ENCODE results near the gene NBAS. TPM values are rescaled to one million over a fixed set of nuclear protein-coding genes. Genes with fewer than 3 reads are reported as not detected.
"Not testable (repeated sequence)": the region's sequence is repeated elsewhere in the genome, so short reads cannot be mapped to it uniquely, and the experiment has no call there.

Gene NBAS
- polyA plus RNA-seq, 1 donor: 67.3 TPM

- no peak for DNase-seq
Measured at GRCh38 chr2:15415748-15416147, 145.4 kb downstream of the NBAS start.

DNA sequence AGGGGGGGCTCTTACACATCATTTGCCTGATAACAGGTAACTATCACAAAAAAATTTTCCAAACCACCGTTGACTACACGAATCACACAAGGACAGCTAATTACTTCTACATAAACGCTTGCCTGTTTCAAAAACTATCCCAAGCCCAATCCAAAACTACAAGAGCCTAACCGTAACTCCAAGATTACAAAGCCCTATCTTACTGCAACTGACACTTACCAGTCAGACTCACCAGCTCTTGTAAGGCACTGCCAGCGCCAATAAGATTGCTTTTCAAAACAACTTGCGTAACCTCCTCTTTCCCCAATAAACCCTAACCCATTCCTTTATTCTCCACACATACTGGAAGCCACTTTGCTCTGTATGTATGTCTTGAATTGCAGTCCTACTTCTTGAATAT is 148.4 kb downstream of the NBAS start:
- DNase-seq: no peak

DNA sequence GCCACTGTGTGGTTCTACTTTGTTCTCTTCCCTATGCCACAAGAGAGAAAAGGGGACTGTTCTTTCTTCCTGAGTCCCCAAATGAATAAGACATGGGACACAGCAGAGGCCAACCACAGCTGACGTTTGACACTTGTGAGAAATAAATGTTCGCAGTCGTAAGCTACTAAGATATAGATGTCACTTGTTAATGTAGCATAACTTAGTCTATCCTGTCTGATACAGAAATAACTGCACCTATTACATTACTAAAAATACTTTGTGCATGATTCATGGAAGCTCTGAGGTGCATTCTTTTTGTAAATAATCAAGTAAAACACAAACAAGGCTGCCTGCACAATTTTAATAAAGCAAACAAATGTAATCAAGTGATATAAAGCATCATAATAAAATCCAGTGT is 148.8 kb downstream of the NBAS start:
- DNase-seq: no peak

DNA sequence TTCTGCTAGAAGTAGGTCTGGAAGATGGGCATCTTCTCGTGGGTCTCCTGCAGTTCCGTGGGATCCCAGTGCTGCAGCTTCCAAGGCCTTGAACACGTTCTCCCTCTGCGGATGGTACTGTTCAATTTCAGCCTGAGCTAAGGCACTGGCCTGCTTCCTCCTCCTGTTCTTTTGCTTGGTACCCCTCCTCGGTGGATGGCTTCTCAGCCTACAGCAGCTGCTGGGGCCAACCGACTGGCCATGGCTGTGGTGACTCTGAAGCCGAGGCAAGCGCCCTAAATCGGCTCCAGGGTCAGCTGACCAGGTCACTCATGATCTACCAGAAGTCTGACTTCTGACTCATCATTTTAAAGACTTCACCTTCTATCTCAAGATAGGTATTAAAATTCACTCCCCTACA is 150.2 kb downstream of the NBAS start:
- no peak for DNase-seq

DNA sequence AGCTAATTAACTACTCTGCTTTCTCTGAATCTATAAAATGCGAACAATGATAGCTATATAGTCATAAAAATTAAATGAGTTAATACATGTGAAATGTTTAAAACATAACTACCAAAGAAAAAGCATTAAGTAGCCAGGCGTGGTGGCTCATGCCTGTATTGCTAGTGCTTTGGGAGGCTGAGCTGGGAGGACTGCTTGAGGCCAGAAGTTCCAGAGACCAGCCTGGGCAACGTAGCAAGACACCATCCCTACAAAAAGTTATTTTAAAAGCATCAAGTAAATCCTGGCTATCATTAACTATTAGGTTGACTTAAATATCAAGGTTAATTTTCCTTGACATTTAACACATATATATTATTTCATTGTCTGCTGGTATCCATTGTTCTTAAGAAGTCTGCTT is 152.4 kb downstream of the NBAS start:
- no peak for DNase-seq

GRCh38 chr2:15407666-15408065 is 153.5 kb downstream of the NBAS start:
- no peak for DNase-seq

- not testable (repeated sequence) for DNase-seq
Measured at GRCh38 chr2:15404511-15404910, 156.6 kb downstream of the NBAS start.

DNA sequence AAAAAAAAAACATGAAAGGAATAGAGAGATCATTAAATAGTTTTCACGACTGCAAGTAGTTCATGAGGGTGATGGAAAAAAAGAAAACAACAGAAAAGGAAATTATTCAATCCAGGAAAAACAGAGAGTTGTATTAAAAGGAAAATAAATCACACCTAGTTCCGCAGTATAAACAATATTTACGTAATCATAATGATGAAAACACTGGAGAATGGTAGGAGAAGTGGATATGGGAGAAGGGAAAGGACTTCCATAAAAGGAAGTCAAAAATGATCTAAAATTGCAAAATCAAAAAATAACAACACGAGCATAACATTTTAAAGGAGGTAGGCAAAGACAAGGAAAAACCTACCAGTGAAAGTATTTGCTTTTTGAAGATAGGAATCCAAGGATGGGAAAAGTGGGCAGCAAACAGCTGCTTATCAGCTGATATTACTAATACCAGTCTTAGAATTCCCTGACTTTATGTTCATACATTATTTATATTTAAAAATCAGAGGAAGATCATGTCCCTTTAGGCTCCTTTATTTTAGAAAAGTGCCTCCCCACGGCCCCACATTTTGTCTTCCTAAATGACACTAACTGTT is 160.8 kb downstream of the NBAS start:
- no peak for DNase-seq

DNA sequence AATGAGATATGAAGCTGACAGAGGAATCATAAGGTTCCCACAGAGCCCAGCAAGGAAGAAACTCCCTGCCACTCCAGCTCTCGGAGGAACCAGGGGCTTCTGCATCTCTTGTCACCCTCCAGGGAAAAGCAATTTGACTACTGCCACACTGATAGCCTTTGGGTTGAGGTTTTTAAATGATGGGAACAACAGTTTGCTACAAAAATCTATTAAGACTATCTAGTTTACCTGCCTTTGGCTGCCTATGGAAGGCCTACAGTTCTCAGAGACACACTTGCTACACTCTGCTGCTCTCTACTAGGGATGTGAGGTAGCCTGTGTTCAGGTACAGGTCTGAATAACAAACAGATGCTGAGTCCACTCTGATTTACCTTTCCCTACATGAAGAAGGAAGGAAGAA is 161.9 kb downstream of the NBAS start:
- no peak for DNase-seq

DNA sequence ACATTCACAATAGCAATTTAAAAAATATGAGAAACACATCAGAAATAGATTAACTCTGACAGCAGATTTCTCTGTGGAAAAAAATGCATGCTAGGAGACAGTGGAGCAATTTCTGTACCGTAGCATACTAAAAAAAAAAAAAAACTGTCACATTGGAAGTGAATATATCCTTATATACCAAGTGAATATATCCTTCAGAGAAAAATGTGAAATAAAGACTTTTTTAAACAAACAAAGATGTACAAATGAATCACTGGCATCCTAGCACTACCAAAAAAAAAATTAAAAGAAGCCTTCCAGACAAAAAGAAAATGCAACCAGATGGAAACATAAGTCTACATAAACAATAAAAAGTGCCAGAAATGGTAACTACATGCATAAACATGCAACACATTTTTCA is 169.4 kb downstream of the NBAS start:
- no peak for DNase-seq

- DNase-seq: no peak
Measured at GRCh38 chr2:15389895-15390294, 171.2 kb downstream of the NBAS start.

GRCh38 chr2:15389326-15389700 is 171.8 kb downstream of the NBAS start:
- no peak for DNase-seq

DNA sequence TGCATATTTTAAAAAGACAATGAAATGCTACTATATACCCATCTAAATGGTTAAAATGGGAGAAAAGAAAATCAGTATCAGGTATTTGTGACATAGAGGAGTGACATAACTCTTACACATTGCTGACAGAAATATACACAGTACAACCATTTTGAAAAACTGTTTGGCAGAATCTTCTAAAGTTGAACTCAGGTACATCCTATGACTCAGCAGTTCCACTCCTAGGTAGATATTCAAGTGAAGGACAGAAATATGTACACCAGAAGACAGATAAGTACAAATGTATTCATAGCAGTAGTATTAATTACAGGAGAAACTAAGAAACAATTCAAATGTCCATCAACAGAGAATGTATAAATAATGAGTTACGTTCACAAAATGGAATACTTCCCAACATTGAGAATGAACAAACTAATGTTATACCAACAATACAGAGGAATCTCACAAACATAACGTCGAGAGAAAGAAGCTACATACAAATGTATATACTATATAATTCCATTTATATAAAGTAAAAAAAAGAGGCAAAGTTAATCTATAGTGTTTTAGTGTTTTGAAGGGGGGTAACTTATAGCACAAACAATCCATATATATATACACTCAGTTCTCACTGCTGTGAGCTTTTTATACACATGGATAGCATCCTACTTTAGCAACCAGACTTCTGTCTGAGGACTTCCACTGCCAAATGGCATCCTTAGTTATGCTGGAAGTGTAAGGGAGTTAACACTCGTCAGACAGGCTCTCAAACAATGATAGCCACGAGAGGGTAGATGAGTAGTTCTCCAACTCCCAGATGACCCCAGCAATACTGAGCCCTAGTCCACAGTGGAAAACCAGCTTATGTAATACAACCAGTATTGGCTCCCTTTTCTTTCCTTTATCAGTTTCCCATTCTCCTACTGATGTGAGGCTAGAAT is 172.5 kb downstream of the NBAS start:
- no peak for DNase-seq

DNA sequence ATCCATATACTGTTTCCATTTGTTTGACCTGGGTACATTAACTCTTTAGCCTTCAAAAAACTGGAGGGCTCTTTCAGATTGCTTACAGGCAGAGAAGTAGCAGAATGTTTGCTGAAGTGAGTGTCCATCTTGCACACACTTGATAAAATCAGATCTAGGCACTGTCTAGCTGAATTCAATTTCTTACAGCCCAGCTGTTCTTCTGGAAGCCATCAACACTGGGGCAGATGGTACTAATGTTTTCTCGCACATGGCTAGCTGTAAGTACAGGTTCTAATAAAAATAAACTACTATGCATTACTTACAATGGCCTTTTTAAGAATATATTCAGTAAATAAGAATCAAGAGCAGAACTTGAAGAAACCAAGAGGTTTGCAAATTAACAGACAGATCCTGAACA is 175.9 kb downstream of the NBAS start:
- DNase-seq: no peak

DNA sequence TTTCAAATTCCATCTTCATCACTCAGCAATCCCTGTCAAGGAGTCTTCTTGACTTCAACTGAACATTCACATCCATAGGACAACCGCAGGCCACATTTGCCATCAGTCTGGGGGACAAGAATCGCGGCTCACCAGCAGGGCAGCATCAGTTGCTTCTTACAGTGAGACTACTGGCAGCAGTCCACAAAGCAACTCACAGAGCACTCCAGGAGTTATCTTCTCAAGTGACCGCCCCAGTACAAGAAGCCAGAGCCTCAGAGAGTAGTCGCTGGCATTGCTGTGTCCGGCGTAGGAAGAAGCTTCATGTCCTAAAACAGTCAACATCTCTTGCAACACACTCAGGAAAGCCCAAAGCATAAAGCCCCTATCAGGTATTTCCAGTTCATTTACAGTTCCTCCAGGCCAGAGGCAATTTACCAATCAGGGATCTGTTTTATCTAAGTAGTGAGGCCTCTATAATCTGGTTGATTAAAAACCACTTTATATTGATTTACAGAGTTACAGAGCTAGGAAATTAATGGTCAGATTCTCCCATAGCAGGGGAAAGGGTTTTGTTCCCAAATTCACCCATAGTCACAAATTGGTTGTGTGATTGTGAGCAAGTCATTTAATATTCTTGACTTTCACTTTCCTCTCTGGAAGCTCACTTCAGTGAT is 177.3 kb downstream of the NBAS start:
- DNase-seq: no peak

- no peak for DNase-seq
Measured at GRCh38 chr2:15378148-15378908, 182.8 kb downstream of the NBAS start.

DNA sequence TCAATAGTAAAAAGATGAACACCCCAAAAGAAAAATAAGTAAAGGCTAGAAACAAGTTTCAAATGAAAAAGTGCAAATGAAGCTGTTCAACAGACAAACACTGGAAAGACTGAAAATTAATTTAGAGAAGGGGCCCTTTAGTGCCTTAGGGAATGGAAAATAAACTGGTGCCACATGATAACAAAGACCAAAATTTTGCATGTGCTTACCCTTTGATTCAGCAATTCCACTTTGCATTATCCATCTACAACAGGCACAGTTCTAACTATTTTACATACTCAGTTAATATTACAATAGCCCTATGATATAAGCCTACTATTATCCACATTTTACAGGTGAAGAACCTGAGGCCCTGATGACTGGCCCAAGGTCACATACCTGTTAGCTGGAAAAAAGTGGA is 183.9 kb downstream of the NBAS start:
- no peak for DNase-seq

- DNase-seq: no peak
Measured at GRCh38 chr2:15372019-15372418, 189.1 kb downstream of the NBAS start.

DNA sequence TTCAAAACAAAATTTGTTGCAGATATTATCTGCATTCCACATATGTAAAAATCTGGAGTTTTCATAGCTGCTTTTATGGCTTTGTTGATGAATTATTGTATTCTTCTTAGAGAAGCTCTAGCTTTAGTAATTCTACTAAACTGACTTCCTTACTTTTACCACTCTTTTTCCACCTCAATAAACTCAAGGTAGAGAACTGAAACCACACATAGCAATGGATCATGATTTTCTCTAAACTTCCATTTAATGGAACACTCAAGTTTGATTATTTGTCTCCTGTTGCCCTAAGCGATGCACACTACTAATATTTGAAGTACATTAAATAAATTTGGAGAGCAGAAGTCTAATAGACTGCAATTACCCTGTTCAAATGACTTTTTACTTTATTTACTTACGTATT is 192.0 kb downstream of the NBAS start:
- DNase-seq: no peak

DNA sequence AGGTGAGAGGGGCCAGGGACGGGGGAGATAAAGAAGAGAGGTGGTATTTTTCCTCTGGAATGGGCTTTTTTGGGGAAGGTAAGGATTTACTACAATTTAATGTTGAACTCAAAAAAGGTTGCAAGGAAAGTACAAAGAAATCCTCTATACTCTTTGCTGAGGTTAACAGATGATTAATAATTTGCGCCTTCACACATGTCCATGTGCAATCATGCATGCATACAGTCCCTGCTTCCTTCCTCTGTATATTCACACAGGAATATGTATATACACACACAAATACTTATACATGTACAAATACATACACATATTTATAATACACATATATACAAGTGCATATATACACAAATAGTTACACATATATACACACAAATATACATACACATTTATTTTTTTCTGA is 193.4 kb downstream of the NBAS start:
- DNase-seq: no peak

GRCh38 chr2:15367205-15367604 is 193.9 kb downstream of the NBAS start:
- no peak for DNase-seq

DNA sequence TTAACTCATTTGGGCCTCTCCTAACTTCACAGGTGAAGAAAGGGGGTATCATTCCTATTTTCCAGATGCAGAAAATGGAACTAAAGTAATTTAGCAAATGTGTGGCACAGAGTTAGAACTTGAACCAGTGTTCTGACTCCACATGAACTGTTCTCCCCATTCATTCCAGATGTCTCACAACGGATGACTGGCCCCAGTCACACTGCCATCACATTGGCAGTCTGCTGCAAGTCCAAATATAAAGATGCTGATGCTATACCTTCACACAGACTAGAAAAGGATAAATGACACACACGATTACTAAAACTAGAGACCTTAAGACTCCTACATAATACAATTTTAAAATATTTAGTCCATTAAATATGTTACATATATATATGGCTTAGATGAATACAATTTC is 195.7 kb downstream of the NBAS start:
- no peak for DNase-seq

GRCh38 chr2:15364561-15364960 is 196.6 kb downstream of the NBAS start:
- no peak for DNase-seq

All from left kidney (tissue), 2 donors.